Pulmonary artery endothelial cell (primary cell): ENCODE results near the gene SAMD5. TPM values are rescaled to one million over a fixed set of nuclear protein-coding genes. Genes with fewer than 3 reads are reported as not detected.

Source experiments
- DNase-seq: peaks from one replicate; pipeline ENCODE4 v3.0.0-alpha.2; 2011; ENCODE audit warnings: low read depth, low spot score
- total RNA-seq: library from RNA; depleted of rRNA; stranded (reverse); fragments of >200 nt; gene quantifications from 2 replicates; pipeline ENCODE4 v1.2.3, GENCODE V29; 2014

SAMD5 gene
- total RNA-seq, 1 donor from 2014 or later = 2.6 TPM

DNA sequence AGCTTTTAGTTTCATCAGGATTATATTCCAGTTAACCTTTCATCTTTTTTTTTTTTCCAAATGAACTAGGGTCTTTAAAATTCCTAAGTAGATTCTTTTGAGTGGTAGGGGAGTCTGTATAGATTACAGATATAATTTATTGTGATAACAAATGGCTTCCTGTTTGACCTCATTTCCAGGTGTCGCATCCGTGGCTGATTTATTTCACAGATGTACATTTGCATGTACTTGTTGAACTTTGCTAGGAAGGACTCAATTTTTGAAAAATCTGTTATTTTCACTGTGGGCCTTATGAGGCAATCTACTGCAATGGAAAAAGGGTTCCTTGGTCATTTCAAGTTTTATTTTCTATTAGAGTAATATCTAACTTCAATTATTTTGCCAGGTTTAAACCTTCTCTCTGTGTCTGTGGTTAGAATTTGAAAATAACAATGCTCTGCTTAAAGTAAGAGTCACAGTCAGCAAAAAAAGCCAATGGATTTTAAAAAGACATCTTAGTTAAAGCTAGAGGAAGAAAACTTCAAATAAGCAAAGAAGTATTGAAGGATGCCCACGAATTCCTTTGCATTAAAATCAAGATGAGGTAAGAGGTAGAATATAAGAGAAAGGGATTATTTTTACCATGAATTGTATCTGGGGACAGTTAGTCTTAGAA, 57.9 kb downstream of the SAMD5 start:
- DNase-seq = no peak

DNA sequence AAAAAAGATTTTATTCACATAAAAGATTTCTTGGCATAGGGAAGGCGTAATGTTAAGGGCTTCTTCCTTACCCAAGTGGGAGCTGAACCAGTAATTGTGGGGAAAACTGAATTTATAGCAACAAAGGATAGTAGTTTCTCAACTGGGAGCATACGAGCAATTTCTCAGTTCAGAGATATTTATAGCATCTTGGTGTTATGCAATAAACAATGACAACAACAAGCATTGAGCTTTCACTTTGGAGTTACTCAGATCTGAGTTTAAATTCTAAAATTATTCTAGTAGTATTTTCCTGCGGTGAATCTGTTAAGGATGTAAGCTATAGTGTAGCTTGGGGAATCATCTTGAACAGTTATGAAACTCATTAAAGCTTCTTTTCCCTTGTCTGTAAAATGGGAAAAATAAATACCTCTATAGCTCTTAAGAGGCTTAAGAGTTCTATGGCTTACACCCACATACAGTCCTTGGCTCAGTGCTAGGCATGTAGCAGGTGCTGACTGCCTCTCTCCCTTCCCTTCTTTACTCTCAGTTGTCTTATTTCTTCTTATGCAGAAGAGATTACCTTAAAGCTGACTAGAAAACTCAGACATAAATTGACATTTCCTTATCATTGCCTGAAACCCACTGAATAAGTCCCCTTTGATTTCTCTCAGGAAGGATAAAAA, 58.8 kb downstream of the SAMD5 start:
- DNase-seq = no peak

DNA sequence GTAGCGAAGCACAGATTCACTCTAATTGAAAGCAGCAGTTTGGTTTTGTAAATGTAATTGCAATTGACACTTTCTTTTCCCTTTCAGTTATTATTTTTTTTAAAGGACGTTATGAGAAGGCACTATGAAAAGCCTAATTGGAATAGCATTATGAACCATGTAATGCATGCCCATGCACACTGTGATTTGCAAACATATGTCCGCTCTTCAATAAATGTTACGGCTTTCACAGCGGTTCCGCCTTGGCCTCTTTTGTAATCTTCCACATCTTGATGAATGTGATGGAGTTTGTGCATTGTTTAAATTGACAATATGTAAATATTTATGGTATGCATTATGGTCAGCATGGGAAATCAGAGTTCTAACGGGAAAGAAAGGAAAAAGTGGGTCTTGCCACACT, 61.3 kb downstream of the SAMD5 start:
- DNase-seq = no peak

DNA sequence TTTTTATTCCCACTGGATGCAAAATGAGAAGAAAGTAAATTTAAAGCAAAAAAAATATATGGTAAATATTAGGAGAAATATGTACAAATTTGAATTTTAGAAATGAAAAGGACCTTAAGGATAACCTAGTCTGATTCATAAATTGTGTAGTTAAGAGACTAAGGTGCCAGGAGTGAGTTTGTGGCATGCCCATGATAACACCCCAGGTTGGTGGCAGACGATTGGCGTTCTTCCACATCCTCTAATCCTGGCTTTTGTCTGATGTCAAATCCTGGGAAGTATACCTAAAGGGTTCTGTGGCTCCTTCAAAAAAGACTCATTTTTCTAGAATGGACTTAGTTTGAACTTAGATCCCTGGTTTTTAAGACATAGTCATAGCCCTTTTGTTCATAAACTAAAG, 62.2 kb downstream of the SAMD5 start:
- DNase-seq = no peak

DNA sequence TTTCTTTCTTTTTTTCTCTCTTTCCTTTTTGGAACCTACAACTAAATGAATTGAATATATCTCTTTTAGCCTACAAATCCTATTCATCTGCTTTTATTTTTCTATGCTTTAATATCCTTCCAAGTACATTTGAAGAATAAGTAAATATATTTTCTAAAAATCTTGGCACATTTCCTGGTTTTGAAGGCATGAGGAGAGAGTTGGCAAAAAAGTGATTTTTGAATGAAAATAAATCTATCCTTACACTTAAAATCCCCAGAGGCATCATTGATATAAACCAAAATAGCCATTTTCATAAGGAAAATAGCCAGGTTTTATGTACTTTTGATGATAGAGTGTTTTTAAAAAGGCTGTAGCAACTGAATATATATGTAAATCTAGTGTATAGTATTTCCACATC, 69.0 kb downstream of the SAMD5 start:
- DNase-seq = no peak

DNA sequence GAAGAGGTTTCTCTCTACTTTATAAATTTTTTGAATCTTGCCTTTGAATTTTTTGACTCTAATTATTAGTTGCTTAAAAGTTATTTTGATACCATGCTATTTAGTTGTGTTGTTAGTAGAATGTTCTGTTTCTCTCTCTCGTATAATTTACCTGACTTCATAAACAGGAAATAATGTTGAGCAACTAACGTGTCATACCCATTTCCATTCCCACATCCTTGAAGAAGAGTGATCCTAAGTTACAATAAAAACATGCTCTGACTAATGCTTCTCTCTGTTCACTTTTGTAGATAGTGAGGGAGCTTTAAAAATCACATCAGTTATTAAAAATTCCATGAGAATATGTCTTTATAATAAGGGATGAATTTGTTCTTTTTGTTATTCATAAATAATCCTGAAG, 69.7 kb downstream of the SAMD5 start:
- no peak for DNase-seq

DNA sequence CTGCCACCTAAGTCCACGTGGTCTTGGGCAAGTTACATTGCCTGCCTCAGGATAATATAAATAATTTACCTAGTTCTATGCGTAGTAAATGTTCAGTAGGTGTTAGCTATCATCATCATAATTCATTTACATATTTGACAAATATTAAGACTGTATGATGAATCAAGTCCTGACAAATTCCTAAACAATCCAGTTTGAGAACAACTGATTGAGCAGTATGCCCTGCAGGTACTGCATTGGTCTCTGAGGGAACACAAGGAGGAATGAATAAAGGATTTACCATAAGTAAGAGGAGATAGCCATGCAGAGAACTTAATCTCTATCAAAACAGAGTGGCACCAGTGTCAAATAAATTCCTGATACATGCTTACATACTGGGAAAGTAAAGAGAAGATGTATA, 70.4 kb downstream of the SAMD5 start:
- DNase-seq = no peak

DNA sequence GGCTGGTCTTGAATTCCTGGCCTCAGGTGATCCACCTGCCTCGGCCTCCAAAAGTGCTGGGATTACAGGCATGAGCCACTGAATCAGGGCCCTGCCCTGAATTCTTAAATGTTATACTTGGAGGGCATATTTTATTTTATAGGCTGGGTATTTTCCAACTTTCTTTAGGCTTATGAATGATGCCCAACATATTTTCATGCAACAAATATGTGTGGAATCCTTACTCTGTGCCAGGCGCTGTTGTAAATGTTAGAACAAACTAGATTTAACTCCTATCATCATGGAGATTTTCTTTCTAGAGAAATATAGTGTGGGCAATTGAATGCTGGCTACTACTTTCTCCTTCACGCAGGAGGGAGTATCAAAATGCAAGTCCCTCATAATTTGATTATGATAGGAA, 71.2 kb downstream of the SAMD5 start:
- DNase-seq = no peak

DNA sequence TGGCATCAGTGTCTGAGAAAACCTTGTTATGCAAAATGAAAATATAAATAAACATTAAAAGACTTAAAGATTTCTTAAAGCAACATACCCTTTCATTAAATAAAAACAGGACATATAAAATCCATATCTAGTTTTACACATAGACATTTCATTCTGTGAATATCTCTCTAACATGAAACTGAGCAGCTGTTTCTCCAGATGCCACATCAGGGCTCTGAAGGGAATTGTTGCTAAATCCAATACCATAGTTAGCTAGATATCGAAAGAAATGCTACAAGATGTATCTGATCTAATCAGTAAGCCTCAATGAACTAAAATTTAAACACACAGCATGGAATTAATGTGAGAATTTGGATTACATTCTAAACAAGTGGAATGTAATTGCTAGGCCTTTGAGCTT, 74.5 kb downstream of the SAMD5 start:
- DNase-seq = no peak

DNA sequence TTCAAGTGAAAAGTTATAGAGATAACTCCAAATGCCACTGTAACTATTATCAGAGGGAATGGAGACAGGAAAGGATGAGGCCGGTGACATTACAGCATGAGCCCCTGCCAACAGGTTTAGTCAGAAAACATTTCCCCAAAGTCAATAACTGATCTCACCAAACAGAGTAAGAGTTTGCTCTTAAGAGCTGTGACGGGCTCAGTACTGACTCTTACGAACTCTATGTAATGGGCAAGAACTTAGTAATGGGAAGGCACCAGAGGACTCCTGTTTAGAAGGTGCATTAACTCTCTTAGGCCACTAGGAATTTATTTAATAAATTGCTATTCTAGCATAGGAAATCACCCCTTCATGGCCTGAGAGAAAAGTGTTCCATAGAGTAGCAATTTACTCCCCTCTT, 76.8 kb downstream of the SAMD5 start:
- DNase-seq = no peak

DNA sequence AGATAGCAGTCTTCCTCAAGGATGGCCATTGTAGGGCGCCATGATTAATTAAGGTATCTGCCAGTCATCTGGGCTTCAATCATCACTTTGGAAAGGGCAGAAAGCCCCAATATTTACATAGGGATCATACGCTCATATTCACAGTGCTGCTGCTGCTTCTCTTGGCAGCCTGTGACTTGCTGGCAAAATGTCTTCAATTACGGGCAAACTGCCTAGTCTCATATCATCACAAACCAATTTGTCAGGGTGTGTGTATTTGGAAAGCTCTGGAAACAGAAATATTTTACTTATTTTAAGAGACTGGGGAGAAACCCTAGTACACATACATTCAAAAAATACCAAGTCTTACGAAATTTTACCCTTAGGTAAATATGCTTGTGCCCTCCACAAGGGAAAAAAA, 77.6 kb downstream of the SAMD5 start:
- DNase-seq = no peak

DNA sequence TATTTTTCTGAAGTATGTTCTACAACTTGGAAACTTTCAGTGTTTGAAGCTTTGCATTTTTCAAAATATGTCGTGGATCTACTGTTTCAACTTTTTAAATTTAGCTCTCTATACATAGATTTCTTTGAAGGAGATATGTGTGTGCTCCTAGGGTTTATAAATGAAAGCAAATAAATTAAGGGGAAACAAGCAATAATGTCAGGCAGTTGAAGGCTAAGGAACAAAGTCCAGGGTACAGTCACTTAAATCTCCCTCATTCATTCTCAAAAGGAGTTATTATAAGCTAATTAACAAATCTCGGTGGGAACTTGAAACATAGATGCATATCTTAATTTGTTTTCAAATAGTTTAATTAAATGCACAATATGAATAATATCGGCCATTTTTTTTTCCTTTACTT, 79.4 kb downstream of the SAMD5 start:
- DNase-seq = no peak

DNA sequence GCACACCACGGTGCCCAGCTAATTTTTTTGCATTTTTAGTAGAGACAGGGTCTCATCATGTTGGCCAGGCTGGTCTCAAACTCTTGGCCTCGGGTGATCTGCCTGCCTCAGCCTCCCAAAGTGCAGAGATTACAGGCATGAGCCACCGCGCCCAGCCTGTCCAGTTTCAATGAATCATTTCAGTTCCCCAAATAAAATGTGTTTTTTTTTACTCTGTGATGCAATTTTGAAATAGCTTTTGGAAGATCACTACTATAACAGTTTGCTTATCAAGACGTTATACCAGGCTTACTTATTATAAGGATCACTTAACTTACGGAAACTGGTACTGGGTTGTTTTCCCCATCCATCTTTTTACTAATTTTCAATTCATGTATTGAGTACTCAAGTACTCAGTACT, 80.0 kb downstream of the SAMD5 start:
- DNase-seq = no peak

DNA sequence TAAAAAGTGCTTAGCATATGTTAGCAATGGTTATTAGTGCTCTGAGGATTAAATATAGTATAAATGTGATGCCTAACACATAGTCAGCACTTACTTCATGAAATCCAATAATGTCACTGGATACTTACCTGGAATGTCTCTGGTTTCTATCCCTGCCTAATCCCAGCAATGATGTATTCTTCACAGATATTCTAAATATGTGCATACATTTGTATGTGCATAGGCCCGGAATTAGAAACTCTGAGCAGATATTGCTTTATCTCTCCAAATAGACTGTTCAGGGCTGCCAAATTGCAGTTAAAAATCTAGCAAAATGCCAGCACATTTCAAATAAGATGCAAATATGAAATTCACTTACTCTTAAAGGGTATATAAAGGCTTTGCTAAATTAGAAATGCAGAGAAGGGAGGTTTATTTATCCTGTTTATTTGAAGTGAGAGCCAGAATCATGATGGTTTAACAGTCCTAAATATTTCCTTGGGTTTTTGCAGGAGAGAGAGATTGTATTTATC, 81.3 kb downstream of the SAMD5 start:
- DNase-seq = no peak

DNA sequence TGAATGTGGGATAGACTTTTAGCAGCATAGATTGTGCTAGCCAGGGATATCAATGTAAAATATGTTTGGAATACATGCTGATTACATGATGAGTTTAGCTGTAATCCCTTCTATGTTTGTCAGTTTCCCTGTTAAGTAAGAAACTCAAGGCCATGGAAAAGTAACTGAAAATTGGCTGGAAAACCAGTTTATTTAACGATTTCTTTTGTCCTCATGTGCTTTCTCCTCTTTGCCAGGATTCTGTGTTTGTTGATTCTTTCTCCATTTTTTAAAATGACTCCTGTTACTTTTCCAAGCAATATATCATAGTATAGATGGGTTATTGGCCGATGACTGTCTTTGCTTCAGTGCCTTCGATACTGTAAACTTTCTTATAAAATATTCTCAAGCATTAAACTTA, 87.5 kb downstream of the SAMD5 start:
- DNase-seq = no peak

DNA sequence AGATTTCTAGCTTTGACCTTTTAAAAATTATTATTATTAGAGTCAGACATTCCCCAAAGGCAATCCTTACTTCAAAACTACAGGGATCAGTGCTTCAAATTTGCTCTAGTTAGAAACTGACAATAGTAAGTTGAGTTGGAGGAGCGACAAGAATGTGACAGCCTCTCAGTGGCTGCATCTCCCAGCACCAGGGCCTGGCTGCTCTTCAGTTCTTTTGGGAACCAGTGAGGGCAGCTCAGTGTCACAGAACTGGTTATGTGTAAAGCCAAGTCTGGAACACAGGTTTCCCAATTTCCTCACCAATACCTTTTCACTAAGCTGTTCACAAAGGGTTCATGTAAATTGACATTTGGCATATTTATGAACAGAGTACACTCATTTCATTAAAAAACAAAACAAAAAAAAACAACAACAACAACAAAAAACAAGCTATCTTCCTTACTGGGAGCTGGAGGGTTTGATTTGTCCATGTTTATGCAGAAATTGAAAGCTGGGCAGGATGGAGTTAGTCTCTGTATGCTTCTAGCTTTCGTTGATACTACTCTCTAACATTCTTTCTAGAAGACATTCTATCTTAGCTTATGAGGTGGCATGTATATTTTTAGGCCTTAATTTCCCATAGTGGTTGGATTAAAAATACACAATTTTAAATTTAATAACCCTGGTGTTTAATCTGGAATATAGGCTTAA, 95.0 kb downstream of the SAMD5 start:
- DNase-seq = no peak

DNA sequence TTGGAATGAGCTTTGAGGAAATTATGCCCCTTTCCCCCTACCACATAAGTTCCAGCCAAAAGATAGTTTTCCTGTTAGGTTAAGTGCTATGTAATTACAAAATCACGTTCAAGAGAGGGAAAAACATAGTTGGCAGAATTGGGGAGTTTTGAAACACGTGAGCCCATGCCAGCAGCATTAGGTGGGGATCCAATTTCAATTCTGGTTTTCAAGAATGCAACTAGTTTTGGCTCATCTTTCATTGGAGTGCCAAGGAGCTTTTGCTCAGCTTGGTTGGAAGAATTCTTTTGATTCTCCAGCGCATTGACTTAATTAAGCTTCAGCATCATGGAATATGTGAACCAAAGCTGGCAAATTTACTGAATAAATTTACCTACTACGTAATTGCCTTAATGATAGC, 95.9 kb downstream of the SAMD5 start:
- DNase-seq = no peak

DNA sequence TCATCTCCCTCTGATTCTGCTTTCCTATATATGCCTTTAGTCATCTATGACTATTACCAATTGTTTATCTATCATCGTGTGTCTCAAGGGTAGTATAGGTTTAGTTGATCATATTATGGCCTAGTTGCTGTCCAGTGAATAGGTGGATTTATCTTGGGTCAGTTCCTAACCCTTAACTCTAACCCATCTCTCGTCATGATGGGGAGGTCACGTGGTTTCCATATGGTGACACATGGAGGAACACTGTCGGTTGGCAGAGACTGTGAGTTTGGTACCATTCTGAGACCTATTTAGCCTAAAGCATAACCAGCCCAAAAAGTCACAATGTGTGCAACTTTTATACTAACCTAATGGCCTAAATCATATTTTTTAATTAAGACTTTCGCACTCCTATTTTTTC, 103.5 kb downstream of the SAMD5 start:
- no peak for DNase-seq

DNA sequence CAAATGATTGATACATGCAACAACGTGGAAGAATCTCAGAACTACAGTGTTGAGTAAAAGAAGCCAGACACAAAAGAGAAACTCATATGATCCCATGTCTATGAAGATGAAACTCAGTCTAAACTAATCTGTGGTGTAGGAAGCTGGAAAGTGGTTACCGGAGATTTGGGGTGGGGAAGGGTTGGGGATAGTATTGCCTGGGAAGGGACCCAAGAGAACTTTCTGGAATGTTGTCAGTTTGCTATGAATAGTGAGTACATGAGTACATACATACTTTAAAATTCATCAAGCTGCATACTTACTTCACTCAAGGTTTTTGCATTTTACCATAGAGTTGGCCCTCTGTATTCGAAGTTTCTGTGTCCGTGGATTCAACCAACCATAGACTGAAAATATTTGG, 106.0 kb downstream of the SAMD5 start:
- no peak for DNase-seq

DNA sequence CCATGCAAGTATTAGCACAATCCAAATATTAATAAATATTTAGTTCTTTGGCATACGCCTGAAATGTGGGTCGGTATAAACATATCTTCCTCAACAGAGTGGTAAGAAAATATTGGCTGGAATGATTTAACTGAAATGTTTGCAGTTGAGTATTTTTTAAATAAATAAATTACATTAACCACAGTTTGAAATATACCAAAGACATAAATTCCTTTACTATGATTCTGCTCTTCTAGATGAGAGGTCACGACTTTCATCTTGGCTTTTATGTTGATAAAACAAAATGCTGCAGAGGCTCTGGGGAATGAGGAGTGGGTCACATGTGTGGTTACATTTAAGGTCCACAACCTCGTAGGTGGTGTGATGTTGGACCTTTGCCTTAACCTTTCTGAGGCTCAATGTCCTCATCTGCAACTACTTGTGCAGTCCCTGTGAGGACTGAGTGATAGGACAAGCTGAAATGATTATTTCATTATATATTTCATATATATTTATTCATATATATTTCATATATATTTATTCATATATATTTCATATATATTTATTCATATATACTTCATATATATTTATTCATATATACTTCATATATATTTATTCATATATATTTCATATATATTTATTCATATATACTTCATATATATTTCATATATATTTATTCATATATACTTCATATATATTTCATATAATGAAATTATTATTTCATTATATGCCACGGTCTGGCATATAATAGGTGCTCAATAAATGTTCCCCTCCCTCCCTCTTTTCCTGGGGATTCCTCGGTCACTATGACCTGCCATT, 107.4 kb downstream of the SAMD5 start:
- DNase-seq = no peak

DNA sequence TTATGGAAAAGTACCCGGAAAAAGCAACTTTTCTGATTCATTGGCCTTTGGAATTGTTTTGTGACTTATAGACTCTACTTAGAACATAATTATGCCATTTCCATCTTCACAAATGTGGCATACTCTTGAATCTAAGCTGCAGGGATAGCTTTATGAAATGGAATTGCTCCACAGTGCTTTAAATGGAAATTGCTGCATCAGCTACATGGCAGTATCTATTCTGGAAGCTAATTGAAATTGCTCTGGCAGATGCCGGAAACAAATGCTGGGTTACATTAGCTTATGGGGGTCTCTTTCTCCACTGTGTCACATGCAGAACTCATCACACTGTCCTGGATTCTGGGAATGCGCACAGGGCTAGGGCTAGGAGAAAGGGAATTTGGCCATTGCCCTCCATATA, 108.9 kb downstream of the SAMD5 start:
- DNase-seq = no peak

DNA sequence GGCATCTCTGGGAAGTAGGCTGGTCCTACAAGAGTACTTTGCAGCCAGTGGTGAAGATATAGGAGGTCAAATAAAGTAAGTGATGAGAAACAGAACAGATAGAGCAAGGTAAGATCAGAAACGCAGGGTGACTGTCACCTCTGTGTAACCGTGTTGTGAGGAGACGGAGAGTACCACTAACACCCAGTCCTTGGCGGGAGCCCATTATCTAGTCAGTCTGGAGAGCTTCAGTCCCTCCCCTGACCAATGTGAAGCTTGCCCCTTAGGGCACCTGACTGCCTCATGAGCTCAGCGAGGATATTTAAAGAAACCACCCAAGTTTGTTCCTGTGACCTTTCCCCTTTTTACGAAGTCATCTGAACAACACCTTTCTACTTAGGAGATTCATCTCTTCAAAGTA, 110.0 kb downstream of the SAMD5 start:
- no peak for DNase-seq
